Esophagus squamous epithelium (tissue), 5 donors: Measurements from ENCODE around the gene ELL2. TPM values are rescaled to one million over a fixed set of nuclear protein-coding genes. Genes with fewer than 3 reads are reported as not detected.
"Not testable (repeated sequence)": the region's sequence is repeated elsewhere in the genome, so short reads cannot be mapped to it uniquely, and the experiment has no call there.

Experiments used
- DNase-seq: peaks from one replicate; lab custom pipeline; 2025; lab: John Stamatoyannopoulos, UW
- H3K27ac ChIP-seq, 4 donors: fragments of 200-600 bp; sonication (generic); one replicate each; pipeline ENCODE4 v1.5.1; 2016 to 2019; ENCODE audit warnings: mild to moderate bottlenecking in 1 of 4
- H3K27me3 ChIP-seq, 4 donors: fragments of 200-600 bp; sonication (generic); 1 replicate in 3 of 4; 2 replicates in 1 of 4; pipeline versions ENCODE4 v1.5.1 to v1.6.0; 2017 to 2021; ENCODE audit warnings: antibody characterized with exemption in 1 of 4
- H3K36me3 ChIP-seq, 3 donors: fragments of 200-600 bp; sonication (generic); one replicate each; pipeline ENCODE4 v1.5.1; 2016 to 2019
- H3K4me1 ChIP-seq, 3 donors: fragments of 200-600 bp; sonication (generic); one replicate each; pipeline ENCODE4 v1.5.1; 2017 to 2019
- H3K4me3 ChIP-seq, 4 donors: fragments of 200-600 bp; sonication (generic); 1 replicate in 3 of 4; 2 replicates in 1 of 4; pipeline ENCODE4 v1.5.1; 2016 to 2019; ENCODE audit warnings: mild to moderate bottlenecking in 2 of 4, moderate library complexity in 1 of 4
- H3K9me3 ChIP-seq, 3 donors: fragments of 200-600 bp; sonication (generic); one replicate each; pipeline ENCODE4 v1.5.1; 2016 to 2019
- CTCF ChIP-seq, 6 experiments: fragments of 450-650 bp in 4 of 6; fragments of 200-600 bp in 2 of 6; sonication (generic) in 2 of 6; IDR thresholded peaks; one replicate each; pipeline ENCODE4 v1.5.1; 2016 to 2019; ENCODE audit warnings: antibody characterized with exemption in 6 of 6, mild to moderate bottlenecking in 4 of 6, moderate library complexity in 4 of 6
- POLR2A ChIP-seq, 4 donors: fragments of 450-650 bp; IDR thresholded peaks; one replicate each; pipeline ENCODE4 v1.6.1; 2017; ENCODE audit warnings: antibody characterized with exemption in 4 of 4, mild to moderate bottlenecking in 4 of 4, moderate library complexity in 3 of 4
- WGBS, 2 donors: methylation state at CpG; one replicate each; pipeline ENCODE4 v1.1.5; 2018; 5-methylcytosine and 5-hydroxymethylcytosine counted together
- intact Hi-C: fragments of 100-400 bp; cut with DNase I; formaldehyde crosslinking; loops from one replicate; pipeline ENCODE4 v1.15.0; 2022
- total RNA-seq, 4 donors: library from RNA; depleted of rRNA; stranded (reverse); fragments of >200 nt; gene quantifications; one replicate each; pipeline ENCODE4 v1.1.0, GENCODE V29; 2016
- donor health status: DM: yes; HTN: yes; CAD: no.

ELL2 gene
- total RNA-seq, 4 donors from 2014 or later, result 74.9 to 124 (median 121) TPM

- Histone ChIP-seq H3K27ac (peak overlapping the region; percentile 21 to 56 (median 22)), H3K4me1 (peaks cover 7 to 74% (median 36%) of the 10 kb centered on the region in 3 donors), H3K27me3 (no peaks in the 10 kb centered on the region), H3K9me3 (no peaks in the 10 kb centered on the region), H3K4me3 (no peak overlapping the region), H3K36me3 (peaks cover 0 to 21% (median 0%) of the 10 kb centered on the region in 3 donors)
- TF ChIP-seq CTCF (IDR thresholded peaks at IDR 0.05) (no peak), POLR2A (IDR thresholded peaks at IDR 0.05) (no peak)
- 80 to 95% methylated on average over 7 of the region's 7 CpGs for WGBS, 2 donors
- DNase-seq, result no peak
- intact Hi-C loops, result no loop called here
Measured at GRCh38 chr5:95928724-95929253, 32.9 kb downstream of the ELL2 start.

GRCh38 chr5:95927927-95928723 lies 33.5 kb downstream of the ELL2 start:
- Histone ChIP-seq H3K36me3 (peaks cover 0 to 24% (median 0%) of the 10 kb centered on the region in 3 donors), H3K9me3 (no peaks in the 10 kb centered on the region), H3K4me3 (no peak overlapping the region), H3K27me3 (no peaks in the 10 kb centered on the region), H3K4me1 (peaks cover 11 to 74% (median 36%) of the 10 kb centered on the region in 3 donors), H3K27ac (peak overlapping the region; percentile 21 to 56 (median 22))
- WGBS, 2 donors, result 50 to 70% methylated on average over 6 of the region's 6 CpGs
- intact Hi-C loops, result no loop called here
- TF ChIP-seq POLR2A (IDR thresholded peaks at IDR 0.05) (no peak), CTCF (IDR thresholded peaks at IDR 0.05) (no peak)
- no peak for DNase-seq

GRCh38 chr5:95927300-95927699 lies 34.4 kb downstream of the ELL2 start:
- H3K9me3 ChIP-seq, intact Hi-C loops, H3K4me3 ChIP-seq, H3K27ac ChIP-seq, H3K27me3 ChIP-seq, DNase-seq: not testable (repeated sequence)
- peaks cover 11 to 78% (median 36%) of the 10 kb centered on the region in 3 donors for H3K4me1 ChIP-seq
- WGBS, 2 donors, result 59 to 82% methylated on average over 4 to 11 of the region's 13 CpGs
- peaks cover 0 to 29% (median 0%) of the 10 kb centered on the region in 3 donors for H3K36me3 ChIP-seq

GRCh38 chr5:95925939-95926338 lies 35.7 kb downstream of the ELL2 start:
- no peak for DNase-seq
- Histone ChIP-seq H3K4me1 (peaks cover 14 to 87% (median 45%) of the 10 kb centered on the region in 3 donors), H3K27ac (peak overlapping the region in 2 of 4 donors; percentile 66 to 72), H3K9me3 (no peaks in the 10 kb centered on the region), H3K4me3 (no peak overlapping the region), H3K27me3 (no peaks in the 10 kb centered on the region), H3K36me3 (peaks cover 0 to 25% (median 0%) of the 10 kb centered on the region in 3 donors)
- TF ChIP-seq CTCF (IDR thresholded peaks at IDR 0.05), result no peak
- no peak for TF ChIP-seq POLR2A (IDR thresholded peaks at IDR 0.05)
- intact Hi-C loops, result no loop called here

- H3K4me1 ChIP-seq, result peaks cover 17 to 87% (median 50%) of the 10 kb centered on the region in 3 donors
- intact Hi-C loops, result no loop called here
- H3K27ac ChIP-seq, result peak overlapping the region in 3 of 4 donors; percentile 33 to 72 (median 66)
- peaks cover 0 to 21% (median 0%) of the 10 kb centered on the region in 3 donors for H3K36me3 ChIP-seq
- H3K27me3 ChIP-seq, result no peaks in the 10 kb centered on the region
- no peaks in the 10 kb centered on the region for H3K9me3 ChIP-seq
- TF ChIP-seq CTCF (IDR thresholded peaks at IDR 0.05) (no peak), POLR2A (IDR thresholded peaks at IDR 0.05) (no peak)
- WGBS, 2 donors, result 25 to 45% methylated on average over 2 of the region's 2 CpGs
- no peak overlapping the region for H3K4me3 ChIP-seq
- no peak for DNase-seq
Measured at GRCh38 chr5:95925378-95925744, 36.3 kb downstream of the ELL2 start.
